GM12878 (cell line): ENCODE measurements around the gene KLLN. TPM values are rescaled to one million over a fixed set of nuclear protein-coding genes. Genes with fewer than 3 reads are reported as not detected.
A peak's percentile ranks its signal among the peaks of the same experiment; 100 is the strongest.

Experiments used
- ATAC-seq: fragments of 200-7000 bp; cut with Tn5 transposase; 3 replicates; pipeline ENCODE4 v1.9.1; 2020; ENCODE audit warnings: mild to moderate bottlenecking, moderate library complexity
- BruUV-seq: library from RNA; stranded (reverse); fragments of 400-500 nt; replicated peaks from 2 replicates; lab custom pipeline; 2021; lab: Mats Ljungman, UMichigan
- CTCF ChIA-PET: fragments of 300-600 bp; sonication (Branson Sonifier 250); formaldehyde crosslinking; extraction: SDS; loops from one replicate; lab custom pipeline; 2021; ENCODE audit warnings: inconsistent platforms; lab: Yijun Ruan, JAX
- POLR2A ChIA-PET: fragments of 350-600 bp; formaldehyde crosslinking; extraction: SDS; loops from one replicate; lab custom pipeline; 2021; ENCODE audit warnings: inconsistent platforms; lab: Charles Lee
- RAD21 ChIA-PET: fragments of 300-600 bp; sonication (Branson Sonifier 250); formaldehyde crosslinking; loops from one replicate; lab custom pipeline; 2023; ENCODE audit warnings: antibody characterized with exemption; ENCODE audit not compliant: unreplicated experiment; lab: Charles Lee
- SMC1A ChIA-PET: fragments of 300-600 bp; sonication (Branson Sonifier 250); formaldehyde crosslinking; loops from one replicate; lab custom pipeline; 2023; ENCODE audit not compliant: unreplicated experiment, uncharacterized antibody; lab: Charles Lee
- DNase-seq: peaks from one replicate; pipeline ENCODE4 v3.0.0-alpha.2; 2011; ENCODE audit warnings: low read depth, low spot score
- FAIRE-seq: peaks from 3 replicates; lab custom pipeline; 2011; peaks lifted over from hg19 to GRCh38; lab: Jason Lieb, UNC
- H2AFZ ChIP-seq: 2 replicates; pipeline ENCODE4 v1.6.0; 2011; ENCODE audit warnings: low read depth, low read length, control low read depth; ENCODE audit not compliant: control insufficient read depth
- H3K27ac ChIP-seq: 2 replicates; pipeline ENCODE4 v1.5.1; 2011; ENCODE audit warnings: control low read depth; ENCODE audit not compliant: control insufficient read depth, insufficient read depth
- H3K27me3 ChIP-seq, 2 experiments: replicated peaks in 1 of 2; 2 replicates each; pipeline versions ENCODE4 v1.6.0 to v1.6.1; 2011; ENCODE audit warnings: low read length in 1 of 2; ENCODE audit not compliant: control insufficient read depth in 2 of 2, insufficient read depth in 2 of 2
- H3K36me3 ChIP-seq, 2 experiments: 2 replicates each; pipeline ENCODE4 v1.5.1; 2011; ENCODE audit warnings: low read length in 1 of 2; ENCODE audit not compliant: control insufficient read depth in 2 of 2, insufficient read depth in 2 of 2
- H3K4me1 ChIP-seq: 2 replicates; pipeline ENCODE4 v1.6.1; 2011; ENCODE audit warnings: mild to moderate bottlenecking, low read length, moderate library complexity, mixed read lengths; ENCODE audit not compliant: control insufficient read depth, insufficient read depth
- H3K4me2 ChIP-seq: 2 replicates; pipeline ENCODE4 v1.6.0; 2011; ENCODE audit warnings: control low read depth; ENCODE audit not compliant: control insufficient read depth, insufficient read depth
- H3K4me3 ChIP-seq: fragments of 200-600 bp; sonication (generic); 2 replicates; pipeline ENCODE4 v1.5.1; 2016
- H3K79me2 ChIP-seq: 2 replicates; pipeline ENCODE4 v1.6.0; 2011; ENCODE audit warnings: low read length; ENCODE audit not compliant: control insufficient read depth, insufficient read depth
- H3K9ac ChIP-seq: 2 replicates; pipeline ENCODE4 v1.8.0; 2011; ENCODE audit warnings: low read length, control low read depth, mixed read lengths; ENCODE audit not compliant: control insufficient read depth, insufficient read depth
- H3K9me3 ChIP-seq: replicated peaks from 3 replicates; pipeline ENCODE4 v1.5.1; 2011; ENCODE audit warnings: mild to moderate bottlenecking, low read length; ENCODE audit not compliant: control insufficient read depth, insufficient read depth
- H4K20me1 ChIP-seq: 2 replicates; pipeline ENCODE4 v1.6.0; 2011; ENCODE audit not compliant: control insufficient read depth, insufficient read depth
- MAX ChIP-seq: IDR thresholded peaks from 2 replicates; pipeline ENCODE4 v1.6.1; 2012; ENCODE audit warnings: low read depth, low read length, improper control_type of control experiment
- RAD21 ChIP-seq: IDR thresholded peaks from 2 replicates; pipeline ENCODE4 v1.6.1; 2011; ENCODE audit warnings: mild to moderate bottlenecking, low read depth, low read length, moderate library complexity; ENCODE audit not compliant: insufficient read depth
- SMAD1 ChIP-seq: fragments of 450-650 bp; IDR thresholded peaks from 2 replicates; pipeline ENCODE4 v1.6.1; 2018; ENCODE audit warnings: mild to moderate bottlenecking, low read depth; ENCODE audit not compliant: partially characterized antibody
- SMC3 ChIP-seq: IDR thresholded peaks from 2 replicates; pipeline ENCODE4 v1.6.1; 2011; ENCODE audit warnings: low read length, improper control_type of control experiment, borderline replicate concordance
- WGBS: methylation state at CpG from one replicate; pipeline ENCODE4 v1.1.6; 2016; ENCODE audit warnings: low lambda C conversion rate; ENCODE audit not compliant: insufficient replicate concordance, insufficient coverage; ENCODE audit errors: missing lambda C conversion rate; 5-methylcytosine and 5-hydroxymethylcytosine counted together
- in situ Hi-C: fragments of 300-500 bp; cut with MboI; formaldehyde crosslinking; loops from 9 replicates; pipeline ENCODE4 v1.14.3; 2018; ENCODE audit warnings: mixed read lengths
- intact Hi-C: fragments of 100-400 bp; cut with micrococcal nuclease; formaldehyde crosslinking; loops from one replicate; pipeline ENCODE4 v1.14.2; 2022; ENCODE audit not compliant: unreplicated experiment
- polyA plus RNA-seq, 11 experiments: library from polyadenylated mRNA; depleted of rRNA in 4 of 11; unstranded in 6 of 11; stranded (reverse) in 5 of 11; fragments of >200 nt; fragmentation: Nextera tagmentation in 4 of 11; fragmentation: Illumina TruSeq in 1 of 11; extraction: Ambion mirVana in 4 of 11; extraction: Trizol in 1 of 11; gene quantifications; 1 replicate in 1 of 11; 2 replicates in 10 of 11; pipeline versions ENCODE4 v1.2.1 to v1.2.3, GENCODE V29; 2011 to 2016; ENCODE audit warnings: inconsistent platforms in 2 of 11, missing spikeins in 2 of 11, low read depth in 1 of 11
- total RNA-seq, 4 experiments: library from RNA; depleted of rRNA in 3 of 4; stranded (reverse); fragments of >200 nt in 3 of 4; fragmentation: Illumina TruSeq in 1 of 4; extraction: Trizol in 1 of 4; gene quantifications; 2 replicates each; pipeline versions ENCODE4 v1.2.1 to v1.2.3, GENCODE V29; 2013 to 2021
- TF ChIP-seq, protein P1 (sequence below), 3 experiments: IDR thresholded peaks in 2 of 3; conservative IDR thresholded peaks in 1 of 3; 2 replicates each; pipeline ENCODE4 v1.5.1; 2011; ENCODE audit warnings: low read depth in 3 of 3, low read length in 3 of 3, mild to moderate bottlenecking in 3 of 3, control low read depth in 2 of 3, moderate library complexity in 2 of 3, inconsistent platforms in 1 of 3, mixed read lengths in 1 of 3; ENCODE audit not compliant: control insufficient read depth in 2 of 3, insufficient read depth in 1 of 3; ENCODE audit errors: extremely low read depth in 1 of 3
- TF ChIP-seq, protein P2 (sequence below): fragments of 450-650 bp; IDR thresholded peaks from 2 replicates; pipeline ENCODE4 v1.6.1; 2016; ENCODE audit warnings: mild to moderate bottlenecking

KLLN gene
- total and polyA plus RNA-seq, 10 of the 15 experiments (the other 5 are each of a cell fraction or from before 2014, with no cell fraction given), result 0.87 to 2.2 (median 1.7) TPM

GRCh38 chr10:87850742-87851205, 12.6 kb downstream of the KLLN start:
- Histone ChIP-seq H2AFZ (peak overlapping the region; percentile 42), H3K4me3 (no peak overlapping the region), H3K79me2 (no peaks in the 10 kb centered on the region), H3K4me1 (no peaks in the 10 kb centered on the region), H3K4me2 (peak overlapping the region; percentile 30; the same call in 1 of the 2 replicates), H3K27ac (no peak overlapping the region), H3K27me3 (no peaks in the 10 kb centered on the region), H3K9me3 (no peaks in the 10 kb centered on the region), H4K20me1 (no peaks in the 10 kb centered on the region), H3K9ac (no peak overlapping the region), H3K36me3 (no peaks in the 10 kb centered on the region)
- intact Hi-C loops, result no loop called here
- 47% methylated on average over 5 of the region's 5 CpGs for WGBS
- POLR2A ChIA-PET, result interaction anchor here (1.2 kb wide), 1 partner anchor 9 kb away, joined by 4 read pairs; no protein-coding TSS in a partner anchor
- TF ChIP-seq, protein P1, sequence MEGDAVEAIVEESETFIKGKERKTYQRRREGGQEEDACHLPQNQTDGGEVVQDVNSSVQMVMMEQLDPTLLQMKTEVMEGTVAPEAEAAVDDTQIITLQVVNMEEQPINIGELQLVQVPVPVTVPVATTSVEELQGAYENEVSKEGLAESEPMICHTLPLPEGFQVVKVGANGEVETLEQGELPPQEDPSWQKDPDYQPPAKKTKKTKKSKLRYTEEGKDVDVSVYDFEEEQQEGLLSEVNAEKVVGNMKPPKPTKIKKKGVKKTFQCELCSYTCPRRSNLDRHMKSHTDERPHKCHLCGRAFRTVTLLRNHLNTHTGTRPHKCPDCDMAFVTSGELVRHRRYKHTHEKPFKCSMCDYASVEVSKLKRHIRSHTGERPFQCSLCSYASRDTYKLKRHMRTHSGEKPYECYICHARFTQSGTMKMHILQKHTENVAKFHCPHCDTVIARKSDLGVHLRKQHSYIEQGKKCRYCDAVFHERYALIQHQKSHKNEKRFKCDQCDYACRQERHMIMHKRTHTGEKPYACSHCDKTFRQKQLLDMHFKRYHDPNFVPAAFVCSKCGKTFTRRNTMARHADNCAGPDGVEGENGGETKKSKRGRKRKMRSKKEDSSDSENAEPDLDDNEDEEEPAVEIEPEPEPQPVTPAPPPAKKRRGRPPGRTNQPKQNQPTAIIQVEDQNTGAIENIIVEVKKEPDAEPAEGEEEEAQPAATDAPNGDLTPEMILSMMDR (IDR thresholded peaks at IDR 0.05 in 2 of 3, conservative IDR thresholded peaks at IDR 0.05 in 1 of 3; ENCODE audit: control insufficient read depth in 2 of 3, extremely low read depth in 1 of 3, insufficient read depth in 1 of 3, low read depth in 3 of 3, low read length in 3 of 3), result peak; percentile 58 to 74 (median 67); a peak in 5 of 6 replicates
- no peak for TF ChIP-seq SMAD1
- TF ChIP-seq RAD21, result peak; percentile 74
- TF ChIP-seq, protein P2, sequence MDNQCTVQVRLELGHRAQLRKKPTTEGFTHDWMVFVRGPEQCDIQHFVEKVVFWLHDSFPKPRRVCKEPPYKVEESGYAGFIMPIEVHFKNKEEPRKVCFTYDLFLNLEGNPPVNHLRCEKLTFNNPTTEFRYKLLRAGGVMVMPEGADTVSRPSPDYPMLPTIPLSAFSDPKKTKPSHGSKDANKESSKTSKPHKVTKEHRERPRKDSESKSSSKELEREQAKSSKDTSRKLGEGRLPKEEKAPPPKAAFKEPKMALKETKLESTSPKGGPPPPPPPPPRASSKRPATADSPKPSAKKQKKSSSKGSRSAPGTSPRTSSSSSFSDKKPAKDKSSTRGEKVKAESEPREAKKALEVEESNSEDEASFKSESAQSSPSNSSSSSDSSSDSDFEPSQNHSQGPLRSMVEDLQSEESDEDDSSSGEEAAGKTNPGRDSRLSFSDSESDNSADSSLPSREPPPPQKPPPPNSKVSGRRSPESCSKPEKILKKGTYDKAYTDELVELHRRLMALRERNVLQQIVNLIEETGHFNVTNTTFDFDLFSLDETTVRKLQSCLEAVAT, result 0 out of 2 replicates have a peak, but pooled peaks have one; percentile 54
- no peak for TF ChIP-seq MAX
- TF ChIP-seq SMC3, result peak; percentile 66
- peak; percentile 75 for FAIRE-seq
- peak; percentile 96 for ATAC-seq
- BruUV-seq, result no TSS peak
- CTCF ChIA-PET, result interaction anchor here (0.5 to 5.1 kb wide), 25 partner anchors 8 to 732 kb away, joined by 3 to 47 read pairs (median 3); partner anchors contain the start of gene RNLS
- SMC1A ChIA-PET, result interaction anchor here (0.5 to 4.3 kb wide), 15 partner anchors 8 to 785 kb away, joined by 3 to 27 read pairs (median 4); no protein-coding TSS in a partner anchor
- DNase-seq, result no peak
- RAD21 ChIA-PET, result interaction anchor here (0.7 to 2.7 kb wide), 9 partner anchors 10 to 960 kb away, joined by 3 to 14 read pairs (median 3); no protein-coding TSS in a partner anchor
- in situ Hi-C loops, result no loop called here
